HG03439 (cell line): ENCODE data around the gene CCDC110.

Source experiments
- ATAC-seq: cut with Tn5 transposase; IDR thresholded peaks from one replicate; pipeline ENCODE4 v1.9.1; 2021; ENCODE audit warnings: mild to moderate bottlenecking, moderate library complexity; ENCODE audit not compliant: unreplicated experiment

The CCDC110 gene

DNA sequence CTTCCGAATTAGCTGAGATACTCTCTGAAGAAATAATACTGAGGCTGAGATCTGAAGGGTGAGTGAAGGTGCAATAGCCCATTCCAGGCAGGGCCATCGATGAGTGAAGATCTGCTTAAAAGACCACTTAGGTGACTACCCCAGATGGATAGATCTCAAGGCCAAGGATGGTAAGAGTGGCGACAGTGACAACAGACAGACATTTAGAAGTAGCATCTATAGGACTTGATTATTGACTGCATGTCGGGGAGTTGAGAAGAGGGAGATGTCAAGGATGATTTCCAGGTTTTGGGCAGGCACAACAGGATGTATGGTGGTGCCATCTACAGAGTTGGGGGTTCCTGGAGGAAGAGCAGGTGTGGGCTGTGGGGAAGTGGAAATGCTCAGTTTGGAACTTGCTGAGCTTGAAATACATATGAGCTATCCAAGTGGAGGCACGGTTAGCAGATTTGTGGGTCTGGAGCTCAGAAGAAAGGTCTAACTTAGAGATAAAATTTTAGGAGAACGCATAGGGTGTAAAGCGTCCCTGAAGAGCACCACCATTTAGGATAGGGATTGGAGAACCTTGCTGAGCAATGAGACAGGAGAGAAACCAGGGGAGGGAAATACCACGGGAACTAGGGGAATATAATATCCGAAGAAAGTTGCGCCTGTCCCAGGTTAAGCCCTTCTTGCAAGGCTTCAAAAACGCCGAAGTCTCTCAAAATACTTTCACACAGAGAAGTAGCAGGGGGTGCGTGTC, 46.5 kb downstream of the CCDC110 start:
- ATAC-seq, result peak; percentile 3

DNA sequence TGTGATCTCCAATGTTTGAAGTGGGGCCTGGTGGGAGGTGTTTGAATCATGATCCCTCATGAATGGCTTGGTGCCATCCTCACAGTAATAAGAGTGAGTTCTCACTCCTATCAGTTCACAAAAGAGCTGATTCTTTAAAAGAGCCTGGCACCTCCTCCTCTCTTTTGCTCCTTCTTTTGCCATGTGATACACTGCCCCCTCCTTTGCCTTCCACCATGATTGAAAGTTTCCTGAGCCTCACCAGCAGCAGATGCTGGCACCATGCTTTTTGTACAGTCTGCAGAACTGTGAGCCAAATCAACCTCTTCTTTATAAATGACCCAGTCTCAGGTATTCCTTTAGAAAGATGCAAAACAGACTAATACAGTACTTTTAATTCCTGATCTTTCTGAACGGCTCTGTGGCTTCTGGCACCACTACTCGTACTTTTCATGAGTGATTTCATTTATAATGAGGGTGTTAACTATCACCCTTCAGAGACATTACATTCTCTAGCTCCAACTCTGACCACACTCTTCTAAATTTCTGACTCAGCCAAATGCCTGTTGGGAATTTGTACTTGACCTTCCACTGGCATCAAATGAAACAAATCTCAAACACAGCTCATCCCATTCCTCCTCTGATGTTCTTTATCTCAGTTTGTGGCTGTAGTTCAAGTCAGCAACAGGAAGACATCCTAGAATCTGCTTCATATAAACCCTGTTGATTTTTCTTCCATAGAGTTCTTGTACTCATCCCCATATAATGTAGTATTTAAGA, 50.0 kb downstream of the CCDC110 start:
- ATAC-seq, result no peak

DNA sequence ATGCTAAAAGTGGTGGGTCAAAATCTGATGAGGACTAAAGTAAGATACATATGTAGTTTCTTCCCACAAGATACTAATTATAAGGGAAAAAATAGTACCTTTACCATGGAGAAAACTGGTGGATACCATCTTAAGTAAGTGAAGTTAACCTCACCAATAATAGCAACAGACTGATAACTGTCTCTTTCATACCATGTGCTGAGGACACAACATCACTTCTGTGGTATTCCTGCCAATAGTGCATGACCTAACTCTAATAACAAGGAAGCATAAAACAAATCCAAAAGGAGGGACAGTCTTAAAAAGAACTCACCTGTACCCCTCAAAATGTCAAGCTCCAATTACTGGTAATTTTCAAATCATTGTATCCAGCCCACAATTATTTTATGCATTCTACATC, 54.6 kb downstream of the CCDC110 start:
- no peak for ATAC-seq

DNA sequence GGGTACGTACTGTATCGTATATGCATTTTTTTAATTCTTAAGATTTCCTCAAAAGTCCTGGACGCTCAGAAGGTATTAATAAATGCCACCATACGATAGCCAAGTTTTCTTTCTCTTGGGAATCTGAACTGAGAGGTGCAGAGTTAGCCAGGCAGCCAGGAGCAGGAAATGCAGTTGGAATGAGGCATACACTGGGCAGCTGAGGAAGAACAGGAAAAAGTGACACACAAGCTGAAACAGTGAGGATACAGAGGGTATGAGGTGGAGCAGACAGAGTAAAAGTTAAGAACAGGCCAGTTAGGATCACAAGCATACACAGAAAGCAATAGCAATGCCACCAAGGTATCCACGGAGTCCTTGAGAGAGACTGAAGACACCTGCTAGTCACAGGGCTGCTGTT, 59.1 kb downstream of the CCDC110 start:
- ATAC-seq, result no peak

GRCh38 chr4:185411849-185412248, 59.7 kb downstream of the CCDC110 start:
- no peak for ATAC-seq

DNA sequence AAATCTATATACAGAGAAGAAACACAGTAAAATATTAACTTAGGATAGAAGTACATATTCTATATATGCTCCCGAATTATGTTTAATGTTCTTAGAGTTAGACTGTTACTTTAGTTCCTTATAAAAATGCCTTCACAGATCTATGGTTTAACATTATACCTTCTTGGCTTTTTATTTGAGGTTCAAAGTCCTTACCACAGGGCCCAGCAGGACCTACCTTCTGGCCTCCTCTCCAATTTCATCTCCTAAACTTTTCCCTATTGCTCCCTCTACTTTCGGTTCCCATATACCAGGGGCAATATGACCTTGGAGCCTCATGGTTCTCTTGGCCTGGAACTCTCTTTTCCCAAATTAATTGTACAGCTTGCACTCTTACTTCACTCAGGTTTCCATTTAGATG, 63.1 kb downstream of the CCDC110 start:
- ATAC-seq, result no peak

DNA sequence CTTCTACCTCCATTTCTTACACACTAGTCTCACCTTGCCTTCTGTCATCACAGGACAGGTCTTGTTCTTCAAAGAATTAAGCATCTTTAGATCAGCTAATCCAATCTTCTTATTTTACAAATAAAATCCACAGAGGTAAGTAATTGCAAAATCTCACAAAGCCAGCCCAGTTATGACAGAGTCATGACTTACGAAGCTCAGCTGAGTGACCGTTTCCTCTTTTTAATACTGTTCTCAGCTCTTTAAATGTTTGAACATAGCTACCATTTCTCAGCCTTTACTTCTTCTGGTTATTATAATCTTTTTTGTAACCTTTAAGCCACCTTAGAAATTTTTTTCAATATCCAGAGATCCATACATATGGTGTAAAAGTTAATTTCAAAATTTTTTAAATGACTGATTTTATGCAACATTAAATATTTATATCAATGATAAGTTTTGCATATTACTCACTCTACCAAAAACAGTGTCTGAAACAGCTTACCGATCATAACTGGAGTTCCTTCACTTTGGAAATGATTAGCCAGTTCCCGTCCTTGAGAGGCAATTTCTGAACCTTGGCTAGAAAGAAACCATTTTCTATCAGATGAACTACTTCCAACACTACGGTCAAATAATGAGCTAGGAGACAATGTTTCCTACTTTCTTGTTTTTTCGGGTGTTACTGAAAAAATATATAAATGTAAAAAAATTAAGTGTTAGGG, 66.1 kb downstream of the CCDC110 start:
- ATAC-seq, result peak; percentile 52

DNA sequence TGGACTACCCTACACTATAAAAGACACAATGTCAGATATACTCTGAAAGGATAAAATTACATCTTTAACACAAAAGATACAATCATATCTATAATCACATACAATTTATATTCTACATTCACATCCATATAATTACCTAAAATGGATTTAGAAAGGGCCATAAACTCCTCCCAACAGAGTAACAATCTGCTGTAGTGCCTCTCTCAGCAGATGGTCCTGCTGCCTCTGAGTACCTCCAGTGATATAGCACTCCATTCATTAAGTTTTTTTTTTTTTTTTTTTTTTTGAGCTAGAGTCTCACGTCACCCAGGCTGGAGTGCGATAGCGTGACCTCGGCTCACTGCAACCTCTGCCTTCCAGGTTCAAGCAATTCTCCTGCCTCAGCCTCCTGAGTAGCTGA, 67.5 kb downstream of the CCDC110 start:
- ATAC-seq, result no peak

DNA sequence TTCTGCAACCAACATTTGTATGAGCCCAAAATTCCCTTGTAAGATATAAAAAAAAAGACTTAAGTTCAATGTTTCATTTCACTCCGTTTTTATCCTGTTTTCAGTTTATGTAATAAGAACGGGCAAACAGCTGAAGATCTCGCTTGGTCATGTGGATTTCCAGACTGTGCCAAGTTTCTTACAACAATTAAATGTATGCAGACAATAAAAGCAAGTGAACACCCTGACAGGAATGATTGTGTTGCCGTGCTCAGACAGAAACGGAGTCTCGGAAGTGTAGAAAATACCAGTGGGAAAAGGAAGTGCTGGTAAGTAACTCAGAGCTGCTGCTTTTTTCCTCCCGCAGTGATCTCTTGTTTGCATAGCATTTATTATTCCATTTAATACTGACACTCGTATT, 72.1 kb downstream of the CCDC110 start:
- no peak for ATAC-seq

DNA sequence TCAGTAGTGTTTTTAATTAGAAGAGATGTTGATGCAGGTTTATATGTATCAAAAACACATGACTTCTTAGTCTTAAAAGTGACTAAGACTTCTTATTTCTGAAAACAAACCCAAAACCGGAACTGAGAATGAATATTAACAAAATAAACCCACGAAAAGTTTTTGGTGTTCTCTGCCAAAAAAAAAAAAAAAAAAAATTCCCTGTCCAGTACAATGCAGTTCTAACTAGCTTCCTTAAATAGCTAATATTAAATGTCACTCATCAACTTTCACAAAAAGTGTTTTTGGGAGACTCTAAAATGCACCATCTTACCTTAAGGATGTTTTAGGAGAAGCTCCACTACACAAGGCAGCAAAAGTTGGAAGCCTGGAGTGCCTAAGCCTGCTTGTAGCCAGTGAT, 72.9 kb downstream of the CCDC110 start:
- ATAC-seq, result no peak

GRCh38 chr4:185396724-185397385, 74.7 kb downstream of the CCDC110 start, which contains the start of gene ANKRD37:
ANKRD37 (plus strand) TSS chr4:185396841; CDS start chr4:185396924, 83 bp downstream.
- ATAC-seq, result peak; percentile 9

DNA sequence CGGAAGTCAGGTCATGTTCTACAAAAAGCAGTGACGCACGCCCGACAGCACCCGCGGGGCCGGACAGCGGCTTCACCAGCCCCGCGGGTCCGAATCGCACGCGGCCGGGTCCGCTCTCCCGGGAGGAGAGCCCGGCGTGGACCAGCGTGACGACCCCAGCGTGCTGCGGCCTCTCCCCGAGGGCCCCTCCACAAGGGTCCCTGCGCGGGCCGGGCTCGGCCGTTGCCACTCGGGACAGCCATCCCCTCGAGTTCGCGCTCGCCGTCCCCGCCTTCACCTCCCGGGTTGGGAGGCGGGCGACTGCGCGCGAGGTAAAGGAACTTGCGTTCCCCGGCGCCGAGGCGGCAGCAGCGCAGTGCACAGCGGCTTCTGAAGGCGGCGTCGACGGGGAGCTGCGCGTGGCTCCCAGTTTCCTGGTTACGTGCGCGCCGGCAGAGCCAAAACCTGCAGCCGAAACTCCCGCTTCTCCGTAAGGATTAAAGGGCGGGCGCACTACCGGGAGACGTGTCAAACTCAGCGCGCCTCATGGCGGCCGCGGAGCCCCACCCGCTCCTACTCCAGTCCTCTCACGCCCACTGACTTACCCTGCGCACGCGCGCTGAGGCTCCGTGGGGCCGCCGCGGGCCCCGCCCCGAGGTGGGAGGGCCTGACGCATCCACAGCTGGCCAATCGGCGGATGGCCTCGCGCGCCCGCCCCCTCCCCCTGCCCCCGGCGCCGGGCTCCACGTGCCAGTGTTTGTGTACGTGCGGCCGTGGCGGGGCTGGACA, 75.4 kb downstream of the CCDC110 start:
- ATAC-seq, result peak; percentile 80

DNA sequence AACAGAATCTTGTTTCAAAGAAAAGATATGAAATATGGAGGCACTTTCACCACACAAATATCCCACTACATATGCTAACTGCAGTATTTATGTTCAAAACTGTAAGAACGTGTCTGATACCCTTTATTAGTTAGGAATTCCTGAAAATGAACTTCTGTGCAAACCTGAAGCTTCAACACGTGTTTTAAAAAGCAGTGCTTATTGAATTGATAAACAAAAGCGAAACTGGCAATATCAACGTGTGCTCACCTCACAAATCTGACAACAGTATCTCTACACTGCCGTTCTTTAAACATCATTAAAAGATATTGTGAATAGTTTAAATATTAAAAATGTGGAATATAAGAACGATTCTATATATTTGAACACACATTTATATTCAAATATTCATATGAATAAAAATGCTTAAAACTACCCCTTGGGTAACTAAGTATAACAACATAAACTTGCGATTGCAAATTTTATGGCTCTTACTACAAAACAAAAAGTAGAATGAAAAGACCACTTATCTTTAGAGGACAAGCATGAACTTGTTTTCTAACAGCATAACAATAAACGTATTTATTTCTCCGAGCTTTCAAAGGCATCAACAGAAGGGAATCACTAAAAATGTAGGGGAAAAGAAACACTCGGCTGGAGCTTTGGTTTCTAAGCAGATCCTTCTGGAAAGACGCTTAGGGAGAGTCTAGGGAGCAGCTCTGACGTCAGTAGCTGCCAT, 76.1 kb downstream of the CCDC110 start, which contains the start of gene LRP2BP:
Gene LRP2BP (minus strand): TSS at position 687 of the 718 bp plus-strand sequence. CDS start 17,738 bp downstream, outside the sequence.
- ATAC-seq, result no peak
